Esophagus squamous epithelium (tissue), 5 donors: Measurements from ENCODE around the gene VPS26C. TPM values are rescaled to one million over a fixed set of nuclear protein-coding genes. Genes with fewer than 3 reads are reported as not detected.

ENCODE experiments used
- DNase-seq: peaks from one replicate; lab custom pipeline; 2025; lab: John Stamatoyannopoulos, UW
- H3K27ac ChIP-seq, 4 donors: fragments of 200-600 bp; sonication (generic); one replicate each; pipeline ENCODE4 v1.5.1; 2016 to 2019; ENCODE audit warnings: mild to moderate bottlenecking in 1 of 4
- H3K27me3 ChIP-seq, 4 donors: fragments of 200-600 bp; sonication (generic); 1 replicate in 3 of 4; 2 replicates in 1 of 4; pipeline versions ENCODE4 v1.5.1 to v1.6.0; 2017 to 2021; ENCODE audit warnings: antibody characterized with exemption in 1 of 4
- H3K36me3 ChIP-seq, 3 donors: fragments of 200-600 bp; sonication (generic); one replicate each; pipeline ENCODE4 v1.5.1; 2016 to 2019
- H3K4me1 ChIP-seq, 3 donors: fragments of 200-600 bp; sonication (generic); one replicate each; pipeline ENCODE4 v1.5.1; 2017 to 2019
- H3K4me3 ChIP-seq, 4 donors: fragments of 200-600 bp; sonication (generic); 1 replicate in 3 of 4; 2 replicates in 1 of 4; pipeline ENCODE4 v1.5.1; 2016 to 2019; ENCODE audit warnings: mild to moderate bottlenecking in 2 of 4, moderate library complexity in 1 of 4
- H3K9me3 ChIP-seq, 3 donors: fragments of 200-600 bp; sonication (generic); one replicate each; pipeline ENCODE4 v1.5.1; 2016 to 2019
- POLR2A ChIP-seq, 4 donors: fragments of 450-650 bp; IDR thresholded peaks; one replicate each; pipeline ENCODE4 v1.6.1; 2017; ENCODE audit warnings: antibody characterized with exemption in 4 of 4, mild to moderate bottlenecking in 4 of 4, moderate library complexity in 3 of 4
- WGBS, 2 donors: methylation state at CpG; one replicate each; pipeline ENCODE4 v1.1.5; 2018; 5-methylcytosine and 5-hydroxymethylcytosine counted together
- intact Hi-C: fragments of 100-400 bp; cut with DNase I; formaldehyde crosslinking; loops from one replicate; pipeline ENCODE4 v1.15.0; 2022
- total RNA-seq, 4 donors: library from RNA; depleted of rRNA; stranded (reverse); fragments of >200 nt; gene quantifications; one replicate each; pipeline ENCODE4 v1.1.0, GENCODE V29; 2016
- TF ChIP-seq, protein P1 (sequence below), 6 experiments: fragments of 450-650 bp in 4 of 6; fragments of 200-600 bp in 2 of 6; sonication (generic) in 2 of 6; IDR thresholded peaks; one replicate each; pipeline ENCODE4 v1.5.1; 2016 to 2019; ENCODE audit warnings: antibody characterized with exemption in 6 of 6, mild to moderate bottlenecking in 4 of 6, moderate library complexity in 4 of 6
- donor health status: DM: yes; HTN: yes; CAD: no.

VPS26C gene
- total RNA-seq, 4 donors from 2014 or later = 35.6 to 58.0 (median 44.0) TPM

DNA sequence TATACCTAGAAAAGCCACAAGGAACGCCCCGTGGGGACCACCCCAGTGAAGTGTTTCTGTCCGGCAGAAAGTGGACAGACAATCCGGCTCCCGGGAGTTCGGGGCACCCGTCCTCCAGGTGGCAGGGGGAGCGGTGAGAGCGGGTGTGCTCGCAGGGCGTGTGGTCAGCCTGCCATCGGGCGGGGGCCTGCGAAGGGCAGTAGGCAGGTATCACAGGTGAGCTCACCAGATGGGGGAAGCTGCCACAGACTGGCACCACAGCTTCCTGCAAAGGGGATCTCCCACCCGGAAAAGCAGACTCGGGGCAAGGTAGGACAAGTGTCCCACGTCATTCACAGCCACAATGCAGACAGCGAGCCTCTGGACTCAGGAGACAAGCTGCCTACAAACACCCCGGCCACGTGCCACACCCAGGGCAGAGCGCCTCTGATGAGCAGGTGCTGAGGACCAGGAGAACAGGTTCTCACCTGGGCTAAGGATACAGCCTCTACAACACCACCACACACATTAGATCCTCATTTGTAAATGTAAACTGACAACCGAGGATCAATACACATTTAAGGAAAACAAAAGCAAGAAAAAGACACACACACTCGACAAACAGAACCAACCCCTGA, 36.4 kb downstream of the VPS26C start:
- 77 to 87% methylated on average over 5 to 9 of the region's 23 CpGs for WGBS, 2 donors
- no peak overlapping the region for H3K27ac ChIP-seq
- peaks cover 0 to 7% (median 0%) of the 10 kb centered on the region in 3 donors for H3K4me1 ChIP-seq
- no peaks in the 10 kb centered on the region for H3K9me3 ChIP-seq
- no peaks in the 10 kb centered on the region for H3K27me3 ChIP-seq
- peaks cover 18 to 99% (median 34%) of the 10 kb centered on the region in 3 donors for H3K36me3 ChIP-seq
- no peak overlapping the region for H3K4me3 ChIP-seq
- no peak for DNase-seq
- no peak for TF ChIP-seq POLR2A (IDR thresholded peaks at IDR 0.05)
- TF ChIP-seq, protein P1, sequence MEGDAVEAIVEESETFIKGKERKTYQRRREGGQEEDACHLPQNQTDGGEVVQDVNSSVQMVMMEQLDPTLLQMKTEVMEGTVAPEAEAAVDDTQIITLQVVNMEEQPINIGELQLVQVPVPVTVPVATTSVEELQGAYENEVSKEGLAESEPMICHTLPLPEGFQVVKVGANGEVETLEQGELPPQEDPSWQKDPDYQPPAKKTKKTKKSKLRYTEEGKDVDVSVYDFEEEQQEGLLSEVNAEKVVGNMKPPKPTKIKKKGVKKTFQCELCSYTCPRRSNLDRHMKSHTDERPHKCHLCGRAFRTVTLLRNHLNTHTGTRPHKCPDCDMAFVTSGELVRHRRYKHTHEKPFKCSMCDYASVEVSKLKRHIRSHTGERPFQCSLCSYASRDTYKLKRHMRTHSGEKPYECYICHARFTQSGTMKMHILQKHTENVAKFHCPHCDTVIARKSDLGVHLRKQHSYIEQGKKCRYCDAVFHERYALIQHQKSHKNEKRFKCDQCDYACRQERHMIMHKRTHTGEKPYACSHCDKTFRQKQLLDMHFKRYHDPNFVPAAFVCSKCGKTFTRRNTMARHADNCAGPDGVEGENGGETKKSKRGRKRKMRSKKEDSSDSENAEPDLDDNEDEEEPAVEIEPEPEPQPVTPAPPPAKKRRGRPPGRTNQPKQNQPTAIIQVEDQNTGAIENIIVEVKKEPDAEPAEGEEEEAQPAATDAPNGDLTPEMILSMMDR (IDR thresholded peaks at IDR 0.05) = no peak
- intact Hi-C loops = no loop called here

DNA sequence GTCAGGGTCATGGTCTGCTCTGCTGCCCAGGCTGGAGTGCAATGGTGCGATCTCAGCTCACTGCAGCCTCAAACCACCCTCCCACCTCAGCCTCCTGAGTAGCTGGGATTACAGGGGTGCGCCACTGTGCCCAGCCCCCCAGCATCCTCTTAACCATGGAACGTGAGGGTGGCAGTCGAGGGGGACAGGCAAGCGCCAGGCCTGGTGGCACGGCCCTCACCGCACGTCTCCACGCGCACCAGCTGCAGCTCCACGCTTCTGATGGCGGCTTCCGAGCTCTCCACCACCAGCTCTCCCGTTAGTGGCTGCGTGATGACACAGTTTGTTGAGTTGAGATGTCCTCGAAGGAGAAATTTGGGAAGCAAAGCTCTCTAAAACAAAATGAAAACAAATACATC, 39.1 kb downstream of the VPS26C start:
- peaks cover 0 to 7% (median 0%) of the 10 kb centered on the region in 3 donors for H3K4me1 ChIP-seq
- peaks cover 18 to 100% (median 41%) of the 10 kb centered on the region in 3 donors for H3K36me3 ChIP-seq
- 88 to 92% methylated on average over 2 to 5 of the region's 16 CpGs for WGBS, 2 donors
- no peaks in the 10 kb centered on the region for H3K27me3 ChIP-seq
- DNase-seq = no peak
- TF ChIP-seq POLR2A (IDR thresholded peaks at IDR 0.05) = no peak
- TF ChIP-seq, protein P1 (IDR thresholded peaks at IDR 0.05) = no peak
- H3K27ac ChIP-seq = no peak overlapping the region
- no peaks in the 10 kb centered on the region for H3K9me3 ChIP-seq
- intact Hi-C loops = no loop called here
- H3K4me3 ChIP-seq = no peak overlapping the region

DNA sequence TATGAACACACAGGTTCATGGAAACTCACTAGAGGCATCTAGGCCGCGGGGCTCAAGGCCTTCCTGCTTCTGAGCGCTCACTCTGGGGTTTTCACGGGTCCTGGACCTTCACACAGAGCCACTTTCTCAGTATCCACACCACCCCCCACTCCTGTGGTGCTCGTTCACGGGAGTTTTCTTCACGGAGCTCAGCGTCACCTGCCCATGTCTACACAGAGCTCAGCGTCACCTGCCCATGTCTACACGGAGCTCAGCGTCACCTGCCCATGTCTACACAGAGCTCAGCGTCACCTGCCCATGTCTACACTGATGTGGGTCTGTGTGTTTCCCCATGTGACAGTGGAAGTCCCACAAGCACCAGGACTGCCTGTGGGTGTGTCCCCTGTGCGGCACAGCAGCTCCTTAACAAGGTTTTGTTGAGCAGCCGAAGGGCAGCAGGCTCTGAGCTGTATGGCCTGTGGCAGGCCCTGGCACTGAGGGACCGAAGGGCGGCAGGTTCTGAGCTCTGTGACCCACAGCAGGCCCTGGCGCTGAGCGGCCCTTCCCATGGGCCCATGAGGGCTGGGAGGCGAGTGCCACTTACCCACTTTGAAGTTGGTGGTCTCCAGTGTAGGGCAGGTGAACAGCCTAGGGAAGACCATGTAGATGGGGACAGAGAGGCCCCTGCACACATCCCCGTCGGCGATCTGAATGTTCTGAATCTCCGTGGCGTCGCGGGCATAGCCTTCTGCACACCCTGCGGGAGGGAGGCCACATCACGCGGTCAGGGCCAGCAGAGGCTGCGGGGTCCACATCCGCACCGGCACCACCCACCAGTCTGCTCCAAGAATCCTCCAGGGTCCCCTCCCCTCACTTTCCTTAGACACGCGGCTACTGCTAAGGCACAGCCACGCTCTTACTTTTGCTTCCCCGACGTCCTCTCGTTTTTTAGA, 39.8 kb downstream of the VPS26C start:
- Histone ChIP-seq H3K27ac (no peak overlapping the region), H3K9me3 (no peaks in the 10 kb centered on the region), H3K4me1 (peaks cover 0 to 7% (median 0%) of the 10 kb centered on the region in 3 donors), H3K4me3 (no peak overlapping the region), H3K36me3 (peaks cover 18 to 94% (median 41%) of the 10 kb centered on the region in 3 donors), H3K27me3 (no peaks in the 10 kb centered on the region)
- no peak for DNase-seq
- 95 to 97% methylated on average over 28 to 33 of the region's 38 CpGs for WGBS, 2 donors
- TF ChIP-seq, protein P1 (IDR thresholded peaks at IDR 0.05) = no peak
- TF ChIP-seq POLR2A (IDR thresholded peaks at IDR 0.05) = no peak
- intact Hi-C loops = no loop called here

DNA sequence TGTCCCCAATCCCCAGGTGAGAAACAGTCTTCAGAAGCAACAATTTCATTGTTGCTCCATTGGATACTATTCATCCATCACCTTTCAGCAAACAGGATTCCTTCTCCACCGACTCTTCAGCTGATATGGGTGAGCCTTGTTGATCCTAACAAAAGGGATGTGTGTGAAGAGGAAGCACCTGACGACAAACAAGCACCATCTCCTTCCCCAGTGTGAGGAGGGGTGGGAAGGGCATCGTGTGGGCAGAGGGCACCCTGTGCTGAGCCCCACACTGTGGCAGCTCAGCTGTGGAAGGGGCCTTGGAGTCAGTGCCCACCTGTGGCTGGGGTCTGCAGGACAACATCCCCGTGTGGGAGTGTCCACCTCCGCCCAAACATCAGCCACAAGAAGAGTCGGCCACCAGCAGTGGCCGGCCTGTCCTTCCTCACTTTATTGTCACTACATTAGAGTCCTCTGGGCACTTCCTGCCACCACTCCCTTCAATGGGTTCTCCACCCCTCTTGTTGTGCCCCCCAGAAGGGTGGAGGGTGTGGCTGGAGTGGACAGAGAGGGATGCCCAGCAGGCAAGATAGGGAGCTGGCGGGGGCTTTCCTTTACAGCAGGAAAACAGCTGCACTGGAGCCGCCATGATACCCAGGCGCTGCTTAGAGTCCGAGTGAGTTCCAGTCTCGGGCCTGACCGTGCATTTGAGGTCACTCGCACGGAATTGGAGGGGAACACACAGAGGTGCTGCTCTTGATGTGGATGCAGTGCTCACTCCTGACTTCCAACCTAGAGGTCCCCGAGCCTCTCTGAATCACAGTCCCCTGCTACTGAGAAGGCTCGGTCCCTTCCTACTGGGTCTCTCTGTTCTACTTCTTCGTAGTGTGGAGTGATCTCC, 40.9 kb downstream of the VPS26C start:
- intact Hi-C loops = no loop called here
- DNase-seq = no peak
- Histone ChIP-seq H3K36me3 (peaks cover 18 to 83% (median 32%) of the 10 kb centered on the region in 3 donors), H3K9me3 (no peaks in the 10 kb centered on the region), H3K4me3 (no peak overlapping the region), H3K4me1 (peaks cover 0 to 11% (median 0%) of the 10 kb centered on the region in 3 donors), H3K27me3 (no peaks in the 10 kb centered on the region), H3K27ac (no peak overlapping the region)
- no peak for TF ChIP-seq POLR2A (IDR thresholded peaks at IDR 0.05)
- TF ChIP-seq, protein P1 (IDR thresholded peaks at IDR 0.05) = no peak
- 90 to 91% methylated on average over 10 to 15 of the region's 18 CpGs for WGBS, 2 donors
